CD4-positive, alpha-beta T cell treated with Interleukin-21 for 1 hour (primary cell): Measurements from ENCODE around the gene CCNY.

ENCODE experiments used
- DNase-seq: peaks from one replicate; pipeline ENCODE4 v3.0.0-alpha.2; 2020

The CCNY gene

DNA sequence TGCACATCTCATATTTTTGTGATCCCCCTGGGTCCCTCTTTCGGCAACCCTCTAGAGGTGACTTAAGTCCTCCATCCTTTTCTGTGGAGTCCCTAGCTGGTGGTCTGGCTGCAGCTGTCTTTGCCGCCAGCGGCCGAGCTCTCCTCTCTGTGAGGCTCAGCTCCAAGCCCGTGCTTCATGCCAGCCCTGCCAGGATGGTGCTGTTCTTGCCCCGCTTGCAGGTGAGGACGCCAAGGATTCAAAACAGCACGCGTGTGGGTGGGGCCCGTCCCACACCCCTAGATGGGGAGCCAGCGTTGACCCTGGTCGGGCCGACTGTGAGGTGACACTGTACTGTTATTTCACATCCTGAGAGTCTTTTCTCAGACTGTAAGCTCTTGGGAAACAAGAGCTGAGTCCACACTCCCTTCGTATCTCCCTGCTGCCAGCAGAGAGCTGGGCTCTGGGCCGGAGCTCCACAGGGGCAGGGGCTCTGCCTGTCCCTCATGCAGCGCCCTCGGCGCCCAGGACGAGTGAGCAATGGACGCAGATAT, 232.2 kb downstream of the CCNY start:
- no peak for DNase-seq

DNA sequence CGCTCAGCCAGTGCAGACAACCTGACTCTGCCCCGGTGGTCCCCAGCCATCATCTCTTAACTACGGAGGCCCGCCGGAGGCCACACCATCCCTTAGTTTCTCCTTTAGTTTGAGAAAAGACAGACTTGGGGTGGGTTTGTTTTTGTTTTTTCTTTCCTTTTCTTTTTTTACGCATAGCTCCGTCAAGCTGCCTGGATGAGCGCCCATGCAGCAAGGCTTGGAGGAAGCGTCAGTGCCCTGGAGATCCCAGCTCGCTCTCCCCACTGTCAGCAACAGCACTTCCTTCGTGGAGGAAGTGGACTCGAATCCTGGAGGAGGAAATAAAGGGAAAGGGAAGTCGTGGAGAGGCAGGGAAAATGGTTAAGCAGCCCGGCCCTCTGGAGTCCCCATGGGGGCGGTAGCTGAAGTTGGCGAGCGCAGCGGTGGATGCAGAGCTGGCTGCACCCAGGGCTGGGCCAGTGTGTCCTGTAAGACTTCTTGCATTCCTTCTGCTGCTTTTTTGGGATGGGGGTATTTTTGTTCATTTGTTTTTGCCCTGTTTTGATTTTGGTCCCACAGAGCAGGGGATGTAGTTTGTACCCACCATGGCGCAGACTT, 232.9 kb downstream of the CCNY start:
- no peak for DNase-seq

DNA sequence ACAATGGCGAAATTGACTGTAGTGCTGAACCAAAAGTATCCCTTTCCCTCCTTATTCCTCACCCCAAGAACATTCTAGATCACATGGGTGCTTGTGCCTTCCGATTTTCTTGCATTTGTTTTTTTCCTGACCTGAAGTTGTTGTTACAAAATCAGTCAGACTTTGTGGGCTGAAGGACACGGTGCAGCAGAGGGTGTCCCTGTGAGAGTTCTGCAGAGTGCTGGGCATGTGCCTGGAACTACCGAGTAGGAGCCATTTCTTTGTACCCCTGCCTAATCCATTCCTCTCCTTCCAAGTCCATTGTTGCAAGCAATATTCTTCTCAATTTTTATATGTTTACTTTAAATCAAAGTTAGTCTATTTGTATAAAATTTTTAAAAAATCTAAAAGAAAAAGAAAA, 233.5 kb downstream of the CCNY start:
- DNase-seq, result no peak

DNA sequence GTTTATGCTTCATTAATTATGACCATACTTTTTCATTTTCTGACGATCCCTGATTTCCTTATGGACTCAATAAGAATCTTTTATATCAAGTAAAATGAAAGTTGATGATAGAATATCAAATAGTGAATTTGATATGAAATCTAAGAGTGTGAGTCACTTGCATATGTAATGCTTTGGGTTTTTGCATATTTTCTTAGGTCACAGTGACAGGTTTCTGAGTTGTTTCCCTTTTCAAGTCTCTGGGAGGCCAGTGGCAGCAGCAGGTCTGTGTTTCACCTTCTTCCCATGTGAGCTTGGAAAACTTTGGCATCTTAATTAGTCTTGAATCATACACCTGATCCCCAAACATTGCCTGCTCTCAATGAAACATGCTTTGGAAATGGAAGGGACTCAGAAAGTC, 234.1 kb downstream of the CCNY start:
- DNase-seq, result no peak

DNA sequence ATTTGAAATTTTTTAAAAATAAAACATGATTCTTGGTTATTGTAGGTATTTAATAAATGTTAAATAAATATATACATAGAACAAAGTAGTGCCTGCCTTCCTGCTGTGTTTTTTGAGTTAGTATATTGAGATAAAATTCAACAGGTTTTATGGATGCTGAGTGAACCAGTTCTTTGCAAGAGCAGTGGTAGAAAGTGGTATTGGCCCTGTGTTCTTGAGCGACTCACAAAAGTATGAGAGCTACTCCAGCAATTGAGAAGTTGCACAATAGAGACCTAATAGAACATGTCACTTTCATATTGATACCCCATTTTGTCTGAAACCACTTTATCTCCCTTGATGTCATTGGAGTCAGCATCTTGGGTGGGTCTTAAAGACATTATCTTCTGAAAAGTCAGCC, 236.3 kb downstream of the CCNY start:
- no peak for DNase-seq

DNA sequence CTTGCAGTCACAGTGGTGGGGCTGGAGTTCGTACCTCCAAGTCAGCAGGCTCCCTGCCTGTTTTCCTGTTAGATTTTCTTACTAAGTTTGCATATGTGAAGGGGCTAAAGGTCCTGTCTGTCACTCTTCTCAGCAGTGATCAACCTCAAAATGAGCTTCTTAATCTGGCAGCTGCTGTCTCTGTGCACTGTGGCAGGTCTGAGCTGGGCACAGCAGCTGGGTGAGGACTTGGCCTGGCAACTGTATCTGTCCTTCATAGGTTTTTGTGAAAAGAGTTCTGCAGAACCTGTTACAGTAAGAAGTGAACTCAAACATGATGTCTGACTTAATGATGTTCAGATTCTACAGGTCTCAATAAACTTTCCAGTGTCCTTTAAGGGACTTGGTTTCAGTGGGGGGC, 237.5 kb downstream of the CCNY start:
- DNase-seq, result no peak

DNA sequence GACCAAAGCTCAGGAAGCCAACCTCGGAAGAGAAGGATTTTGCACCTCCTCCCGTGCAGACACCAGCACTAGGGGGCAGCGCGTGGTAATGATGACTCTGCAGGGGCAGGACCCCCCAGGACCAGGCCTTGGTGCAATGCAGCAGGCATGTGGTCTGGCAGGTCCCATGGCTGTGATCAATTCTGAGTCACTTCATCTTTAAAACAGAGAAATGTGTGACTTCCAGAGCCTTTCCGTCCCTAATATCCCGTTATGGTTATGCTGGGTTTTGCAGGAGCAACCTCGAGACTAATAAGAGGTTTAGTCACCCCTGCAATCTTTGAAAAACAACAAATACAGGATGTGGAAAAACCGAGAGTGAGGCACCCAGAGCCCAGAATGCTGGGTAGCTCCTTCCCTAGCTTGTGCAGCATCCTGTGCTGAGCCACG, 238.6 kb downstream of the CCNY start:
- DNase-seq, result no peak

DNA sequence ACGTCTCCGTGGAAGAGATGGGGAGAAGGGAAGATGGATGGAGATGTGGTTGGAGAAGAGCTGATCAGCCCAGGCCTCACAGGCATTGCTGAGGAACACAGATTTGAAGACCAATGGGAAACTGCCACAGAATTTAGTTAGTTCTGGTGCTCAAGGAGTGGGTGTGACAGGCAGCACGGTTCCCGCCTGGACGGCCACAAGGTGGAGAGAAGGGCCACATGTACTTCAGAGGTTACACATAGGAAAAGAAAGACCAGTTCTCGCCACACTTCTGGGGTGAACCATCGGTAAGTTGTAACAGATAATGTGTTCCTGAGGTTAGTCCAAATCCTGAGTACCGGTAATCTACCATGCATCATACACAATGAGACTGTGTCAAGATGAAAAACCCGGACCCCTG, 239.3 kb downstream of the CCNY start:
- no peak for DNase-seq

DNA sequence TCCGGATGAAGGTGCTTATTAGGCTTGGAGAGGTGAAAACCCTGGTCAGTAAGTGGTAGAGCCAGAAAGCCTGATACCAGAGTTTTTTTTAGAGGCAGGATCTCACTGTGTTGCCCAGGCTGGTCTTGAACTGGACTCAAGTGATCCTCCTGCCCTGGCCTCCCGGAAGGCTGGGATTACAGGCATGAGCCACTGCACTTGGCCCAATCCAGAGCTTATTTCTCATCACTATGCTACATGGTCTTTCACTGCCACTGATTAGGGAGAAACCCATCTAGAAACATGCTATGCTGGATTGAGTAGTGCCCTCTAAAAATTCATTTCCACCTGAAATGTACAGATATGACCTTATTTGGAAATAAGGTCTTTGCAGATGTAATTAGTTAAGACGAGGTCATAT, 240.4 kb downstream of the CCNY start:
- no peak for DNase-seq

DNA sequence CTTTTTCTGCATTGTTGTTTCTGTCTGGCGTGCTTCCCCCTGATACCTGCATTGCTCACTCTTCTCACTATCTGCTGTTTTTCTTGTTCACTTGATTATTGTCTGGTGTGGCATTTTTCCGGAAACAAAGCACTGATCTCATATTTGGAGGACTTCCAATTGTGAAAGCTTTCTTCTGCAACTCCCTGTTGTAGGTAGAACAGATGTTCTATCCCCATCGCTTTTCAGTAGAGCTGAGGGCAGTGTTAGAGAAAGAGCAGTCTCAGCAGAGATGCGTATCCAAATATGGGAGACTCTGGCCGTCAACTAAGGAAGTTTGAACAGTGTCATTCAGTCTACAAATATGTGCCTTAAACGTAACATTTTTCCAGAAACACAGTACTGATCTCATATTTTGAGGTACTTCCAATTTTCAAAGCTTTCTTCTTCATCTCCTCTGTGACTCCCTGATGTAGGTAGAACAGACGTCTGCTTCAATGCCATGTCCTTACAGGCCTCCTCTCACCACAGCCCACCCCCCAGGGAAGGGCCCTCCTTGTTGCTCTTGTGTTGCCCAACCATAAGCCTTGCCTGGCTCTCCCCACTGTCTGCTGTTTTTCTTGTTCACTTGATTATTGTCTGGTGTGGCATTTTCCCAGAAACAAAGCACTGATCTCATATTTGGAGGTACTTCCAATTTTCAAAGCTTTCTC, 241.8 kb downstream of the CCNY start:
- DNase-seq, result no peak

DNA sequence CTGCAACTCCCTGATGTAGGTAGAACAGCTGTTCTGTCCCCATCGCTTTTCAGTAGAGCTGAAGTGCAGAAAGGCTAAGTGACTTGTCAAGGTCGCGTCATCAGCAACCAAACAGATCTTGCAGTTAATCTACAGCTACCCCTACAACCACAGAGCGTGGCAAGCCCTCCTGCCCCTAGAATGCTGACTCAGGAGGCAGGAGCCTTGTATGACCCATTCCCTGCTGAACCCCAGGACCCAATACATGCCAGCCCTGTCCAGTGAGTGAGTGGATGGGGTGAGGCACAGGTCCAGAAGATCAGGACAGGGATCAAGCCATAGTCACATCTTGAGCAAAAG, 242.3 kb downstream of the CCNY start:
- DNase-seq, result no peak

DNA sequence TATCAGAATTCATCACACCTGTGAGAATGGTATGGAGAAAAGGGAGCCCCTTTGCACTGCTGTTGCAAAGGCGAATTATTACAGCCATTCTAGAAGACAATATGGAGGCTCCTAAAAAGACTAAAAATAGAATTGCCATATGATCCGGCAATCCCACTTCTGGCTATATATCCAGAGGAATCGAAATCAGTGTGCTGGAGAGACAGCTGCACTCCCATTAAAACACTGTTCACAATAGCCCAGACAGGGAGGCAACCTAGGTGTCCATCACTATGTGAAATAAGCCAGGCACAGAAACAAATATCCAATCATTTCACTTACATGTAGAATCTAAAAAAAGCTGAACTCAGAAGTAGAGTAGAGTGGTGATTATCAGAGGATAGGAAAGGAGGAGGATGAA, 242.8 kb downstream of the CCNY start:
- no peak for DNase-seq

DNA sequence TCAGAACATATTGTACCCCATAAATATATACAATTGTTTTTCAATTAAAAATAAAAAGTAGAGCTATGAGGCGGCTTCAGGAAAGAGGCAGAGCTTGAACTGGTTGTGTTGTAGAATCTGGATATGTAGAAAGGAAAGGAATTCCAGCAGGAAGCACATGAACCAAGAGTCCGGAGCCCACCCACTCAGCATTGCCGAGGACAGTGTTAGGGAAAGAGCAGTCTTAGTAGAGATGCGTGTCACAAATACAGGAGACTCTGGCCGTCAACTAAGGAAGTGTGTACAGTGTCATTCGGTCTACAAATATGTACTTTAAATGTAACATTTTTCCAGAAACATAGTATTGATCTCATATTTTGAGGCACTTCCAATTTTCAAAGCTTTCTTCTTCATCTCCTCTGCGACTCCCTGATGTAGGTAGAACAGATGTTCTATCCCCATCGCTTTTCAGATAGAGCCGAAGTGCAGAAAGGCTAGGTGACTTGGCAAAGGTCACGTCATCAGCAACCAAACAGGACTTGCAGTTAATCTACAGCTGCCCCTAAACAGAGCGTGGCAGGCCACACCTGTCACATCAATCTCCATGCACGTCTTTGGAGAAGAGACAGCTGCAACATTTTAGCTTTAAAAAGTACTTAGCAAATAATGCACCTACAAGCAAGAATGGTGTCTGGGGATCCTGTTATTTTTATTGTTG, 243.6 kb downstream of the CCNY start:
- no peak for DNase-seq

DNA sequence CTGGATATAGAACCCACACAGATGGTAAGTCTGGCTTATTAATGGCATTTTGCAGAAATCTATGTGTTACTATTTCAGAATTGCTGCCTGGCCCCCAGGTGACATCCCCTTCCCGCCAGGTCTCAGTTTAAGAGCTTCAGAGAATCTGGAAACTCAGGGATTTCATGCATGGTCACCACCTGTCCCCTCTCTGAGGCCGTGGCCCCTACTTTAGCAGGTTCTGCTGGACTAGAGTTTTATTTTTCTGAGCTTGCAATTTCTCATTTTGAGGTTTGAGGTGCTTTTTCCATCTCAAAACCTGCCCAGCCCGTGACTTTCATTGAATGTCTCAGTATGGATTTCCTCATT, 244.1 kb downstream of the CCNY start:
- no peak for DNase-seq

DNA sequence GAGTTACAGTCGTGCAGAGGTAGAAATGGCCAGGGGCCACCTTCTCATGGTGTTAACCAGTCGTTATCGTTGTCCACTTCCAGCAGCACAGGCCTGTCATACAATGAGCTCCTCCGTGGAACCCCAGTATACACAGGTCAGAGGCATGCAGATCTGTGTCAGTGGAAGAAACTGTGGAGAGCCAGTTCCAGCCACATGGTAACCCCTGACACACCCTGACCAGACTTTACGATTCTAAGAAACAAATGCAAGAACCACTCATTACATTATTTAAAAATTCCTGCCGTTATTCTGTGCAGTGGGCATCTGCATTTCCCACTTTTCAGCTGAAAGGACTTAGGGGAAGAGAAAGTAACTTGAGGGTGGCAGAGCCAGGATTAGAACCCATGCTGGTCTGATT, 245.3 kb downstream of the CCNY start:
- no peak for DNase-seq

DNA sequence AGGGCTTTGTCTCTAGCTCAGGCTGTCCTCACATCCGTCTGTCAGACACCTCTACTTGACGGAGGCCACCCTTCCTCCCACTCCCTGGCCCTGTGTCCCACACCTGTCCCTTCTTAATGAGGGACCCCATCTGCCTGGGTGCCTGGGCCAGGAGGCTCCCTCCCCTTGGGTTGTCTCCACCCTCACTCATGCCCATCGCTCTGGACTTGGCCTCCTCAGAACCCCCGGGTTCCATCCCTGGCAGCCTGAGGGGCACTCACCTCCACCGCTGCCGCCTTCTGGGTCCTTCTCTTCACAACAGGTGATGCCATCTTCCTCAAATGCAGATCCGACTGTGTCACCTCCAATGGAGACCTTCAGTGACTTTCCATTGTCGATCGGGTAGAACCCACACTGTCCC, 248.6 kb downstream of the CCNY start:
- DNase-seq, result no peak

DNA sequence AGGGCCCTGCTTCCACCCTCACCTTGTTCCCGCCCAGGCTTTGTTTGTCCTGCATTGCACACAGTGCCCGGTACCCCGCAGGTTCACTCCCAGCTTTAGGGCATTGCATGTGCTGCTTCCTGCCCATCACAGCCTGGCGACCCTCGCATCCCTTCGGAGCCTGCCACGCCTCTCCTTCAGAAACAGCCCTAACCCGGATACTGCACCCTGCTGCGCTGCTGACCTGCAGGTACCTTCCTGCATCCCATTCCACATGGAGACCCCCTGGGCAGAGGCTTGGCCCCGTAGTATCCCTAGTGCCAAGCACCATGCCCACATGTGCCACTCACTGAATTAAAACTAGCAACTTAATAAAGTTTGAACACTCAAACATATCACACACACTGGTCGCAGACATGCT, 249.0 kb downstream of the CCNY start:
- DNase-seq, result no peak

DNA sequence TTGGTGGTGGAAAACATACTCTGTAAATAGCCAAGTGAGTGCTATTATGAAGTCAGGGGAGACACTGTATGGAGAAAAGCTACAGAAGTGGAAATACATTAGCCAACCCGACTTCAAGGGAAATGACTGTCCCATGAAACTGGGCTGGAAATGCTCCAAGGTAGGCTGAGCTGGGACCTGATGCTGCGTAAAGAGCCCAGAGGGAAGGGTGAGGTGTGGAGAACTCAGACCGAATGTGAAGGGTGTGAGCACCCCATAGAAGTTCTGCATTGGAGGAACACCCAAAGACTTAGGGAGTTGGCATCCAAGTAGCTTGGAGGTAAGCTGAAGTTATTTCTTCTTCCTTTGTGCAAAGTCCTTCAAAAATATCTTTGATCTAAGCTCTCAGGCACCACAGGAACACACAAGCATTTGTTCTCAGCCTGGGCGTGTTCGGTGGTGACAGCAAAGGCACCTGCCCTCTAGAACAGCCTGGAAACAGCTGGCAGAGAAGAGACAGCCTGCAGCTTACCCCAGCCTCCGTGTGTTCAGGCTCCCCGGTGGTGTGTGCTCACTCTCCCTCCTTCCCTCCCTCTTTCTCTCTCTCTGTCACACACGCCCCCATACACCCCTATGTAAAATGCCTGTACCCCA, 249.7 kb downstream of the CCNY start:
- no peak for DNase-seq

DNA sequence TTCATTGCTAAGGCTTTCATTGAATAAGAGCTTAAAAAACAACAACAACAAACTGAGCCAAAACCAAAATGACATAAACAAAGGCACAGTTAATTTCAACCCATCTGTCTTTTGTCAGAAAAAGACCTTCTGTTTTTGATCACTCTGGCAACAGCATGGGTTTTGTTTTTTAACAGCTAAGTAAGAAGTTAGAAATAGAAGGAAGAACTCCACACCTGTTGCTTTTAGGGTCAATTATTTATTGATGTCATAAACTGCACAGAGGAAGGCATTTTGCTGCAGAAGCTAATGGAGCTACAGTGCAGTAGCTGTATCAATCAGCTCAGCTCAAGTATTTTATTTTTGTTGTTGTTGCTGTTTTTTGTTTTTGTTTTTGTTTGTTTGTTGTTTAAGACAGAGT, 252.5 kb downstream of the CCNY start:
- no peak for DNase-seq

DNA sequence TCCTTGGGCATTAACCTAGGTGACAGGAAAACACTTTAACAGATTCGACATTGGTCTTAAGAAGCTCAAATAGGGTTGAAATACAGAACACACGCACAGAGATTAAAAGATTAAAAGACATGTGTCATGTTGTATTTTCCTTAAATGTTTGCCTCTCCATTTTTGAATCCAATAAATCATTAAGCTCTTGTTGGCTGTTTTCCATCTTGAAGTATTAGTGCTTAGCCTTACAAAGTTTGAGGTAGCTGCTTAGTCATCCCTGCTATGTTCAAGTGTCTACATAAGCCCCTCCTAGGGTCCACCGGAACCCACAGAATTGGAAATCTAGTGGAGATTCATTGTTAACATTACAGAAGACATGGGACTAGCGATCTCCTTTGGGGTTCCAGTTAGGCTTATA, 256.1 kb downstream of the CCNY start:
- no peak for DNase-seq

DNA sequence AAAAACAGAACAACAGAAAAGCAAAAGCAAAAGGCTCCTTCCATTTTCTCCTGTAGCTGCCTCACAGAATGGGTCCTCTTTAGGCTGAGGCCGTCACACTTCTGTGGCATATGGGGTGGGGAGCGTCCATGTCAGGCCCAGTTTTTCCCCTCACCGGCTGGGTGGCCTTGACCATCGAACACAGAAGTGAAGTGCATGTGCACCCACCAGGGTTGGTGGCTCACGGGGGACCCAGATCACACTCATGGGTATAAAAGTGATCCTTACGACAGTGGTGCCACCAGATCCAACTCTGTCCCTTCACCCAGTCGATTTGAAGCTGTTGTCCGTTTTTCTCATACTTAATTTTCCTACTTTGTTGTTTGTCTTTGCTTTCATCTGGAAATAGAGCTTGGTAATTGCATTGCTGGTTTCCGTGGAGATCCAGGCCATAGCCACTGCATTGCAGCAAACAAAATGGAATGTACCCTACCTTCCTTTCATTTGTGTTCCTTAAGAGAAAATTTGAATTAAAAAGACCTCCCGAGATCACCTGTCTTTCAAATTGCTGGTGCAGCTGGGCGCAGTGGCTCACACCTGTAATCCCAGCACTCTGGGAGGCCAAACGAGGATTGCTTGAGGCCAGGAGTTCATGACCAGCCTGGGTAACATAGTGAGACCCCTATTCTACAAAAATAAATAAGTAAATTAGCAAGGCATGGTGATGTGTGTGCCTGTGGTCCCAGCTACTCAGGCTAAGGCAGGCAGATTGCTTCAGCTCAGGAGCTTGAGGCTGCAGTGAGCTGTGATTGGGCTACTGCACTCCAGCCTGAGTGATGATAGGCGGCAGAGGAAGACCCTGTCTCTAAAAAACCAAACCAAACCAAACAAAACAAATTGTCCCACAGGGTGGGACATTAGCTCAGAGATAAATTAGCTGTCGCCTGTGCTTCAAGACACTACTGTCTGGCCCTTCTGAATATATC, 258.1 kb downstream of the CCNY start:
- no peak for DNase-seq

DNA sequence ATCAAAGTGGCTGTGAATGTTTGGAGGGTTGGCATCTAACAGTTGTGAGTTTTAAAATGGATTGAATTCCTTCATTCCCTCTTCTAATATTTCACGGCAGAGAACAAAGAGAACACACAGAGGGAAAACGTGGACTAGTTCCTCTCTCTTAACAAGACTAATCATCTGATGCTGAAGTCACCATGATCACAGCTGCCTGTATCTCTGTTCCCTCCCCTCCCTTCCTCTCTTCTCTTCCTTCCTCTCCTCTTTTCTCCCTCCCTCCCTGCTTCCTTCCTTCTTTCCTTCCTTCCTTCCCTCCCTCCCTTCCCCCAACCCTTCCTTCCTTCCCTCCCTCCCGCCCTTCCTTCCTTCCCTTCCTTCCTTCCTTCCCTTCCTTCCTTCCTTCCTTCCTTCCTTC, 258.8 kb downstream of the CCNY start:
- no peak for DNase-seq

DNA sequence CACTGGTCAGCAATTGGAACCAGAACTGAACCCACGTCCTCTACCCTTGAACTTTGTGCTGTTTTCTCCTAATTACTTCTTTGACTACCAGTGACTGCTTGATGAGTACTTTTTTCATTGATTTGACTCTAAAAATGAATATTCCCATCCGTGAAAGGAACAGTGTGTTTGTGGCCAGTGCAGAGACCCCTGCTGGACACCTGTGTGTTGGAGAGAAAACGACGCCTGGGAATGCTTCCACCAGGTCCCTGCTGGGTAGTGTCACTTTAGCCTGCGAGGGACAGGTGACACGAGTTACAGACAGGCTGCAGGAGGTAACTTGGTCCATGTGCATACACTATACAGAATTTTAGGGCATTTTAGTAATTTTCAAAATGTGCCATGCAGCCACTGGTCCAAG, 262.1 kb downstream of the CCNY start:
- DNase-seq, result no peak
